GM21381 (cell line): ENCODE data around the gene SLAMF1.

Experiments used
- ATAC-seq: cut with Tn5 transposase; IDR thresholded peaks from one replicate; pipeline ENCODE4 v1.9.1; 2021; ENCODE audit warnings: mild to moderate bottlenecking, moderate library complexity; ENCODE audit not compliant: unreplicated experiment

SLAMF1 gene

DNA sequence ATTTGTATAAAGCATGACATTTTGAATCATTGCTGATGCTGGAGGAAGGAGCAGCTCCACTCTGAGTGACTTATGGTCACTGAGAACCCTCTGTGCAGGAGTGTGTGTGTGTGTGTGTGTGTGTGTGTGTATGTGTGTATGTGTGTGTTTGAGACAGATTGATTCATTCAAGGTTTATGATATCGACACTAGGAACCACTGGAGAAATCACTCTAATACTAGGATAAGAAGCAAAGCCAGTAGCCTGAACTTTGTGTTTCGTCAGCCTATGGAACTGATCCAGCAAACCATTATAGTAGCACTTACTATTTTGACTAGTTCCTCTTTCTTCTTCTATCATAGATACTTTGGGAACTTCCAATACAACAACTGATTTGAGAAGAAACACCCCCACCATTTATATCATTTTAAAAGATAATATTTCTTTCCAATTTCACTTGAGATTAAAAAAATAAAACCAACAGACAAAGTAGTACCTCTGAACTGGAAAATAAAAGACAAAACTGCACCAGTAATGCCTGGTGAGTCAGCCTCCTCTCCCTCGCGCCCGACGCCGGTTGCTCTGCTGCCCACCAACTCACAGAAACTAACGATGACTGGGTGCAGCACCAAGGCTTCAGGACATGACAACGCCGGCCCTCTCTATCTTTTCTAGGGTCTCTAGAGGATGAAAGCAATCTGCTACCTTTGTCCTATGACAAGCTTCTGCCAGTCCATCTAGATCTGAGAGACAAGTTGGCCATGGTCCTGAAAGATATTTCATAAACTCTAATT is 20.9 kb downstream of the SLAMF1 start:
- ATAC-seq: no peak

DNA sequence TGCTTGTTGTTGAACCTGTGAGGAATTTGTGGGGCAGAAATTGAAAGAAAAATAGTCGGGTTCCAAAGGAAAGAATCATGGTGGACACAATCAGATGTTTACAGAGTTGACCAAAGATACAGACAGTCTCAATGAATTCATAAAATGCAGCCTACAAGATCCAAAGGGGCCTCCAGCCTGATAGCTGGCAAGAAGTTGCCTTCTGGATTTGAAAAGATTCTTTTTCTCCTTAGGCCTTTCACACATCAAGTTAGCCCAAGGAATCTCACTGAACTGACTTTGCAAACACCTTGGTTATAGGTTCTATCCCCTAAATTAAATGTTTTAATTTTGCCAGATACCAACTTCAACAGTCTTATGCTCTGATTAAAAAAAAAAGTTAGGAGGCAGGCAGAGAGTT is 21.5 kb downstream of the SLAMF1 start:
- no peak for ATAC-seq

DNA sequence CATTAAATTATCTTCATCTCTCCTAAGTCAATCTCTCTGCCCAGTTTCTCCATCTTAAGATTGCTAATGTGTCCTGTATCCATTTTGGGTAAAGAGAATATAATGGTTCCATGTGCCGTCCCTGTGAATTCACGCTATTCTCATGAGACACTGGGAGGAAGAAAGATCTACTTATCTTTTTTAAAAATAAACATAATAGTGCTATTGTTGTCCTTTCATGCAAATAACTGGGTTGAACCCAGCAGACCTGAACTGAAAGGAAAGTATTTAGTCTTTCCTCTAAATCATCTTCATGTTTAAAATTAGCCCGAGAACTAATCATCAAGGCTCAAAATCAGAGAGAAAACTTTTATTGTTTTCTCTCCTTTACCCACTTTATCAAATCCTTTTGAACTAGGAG is 22.4 kb downstream of the SLAMF1 start:
- ATAC-seq: no peak

DNA sequence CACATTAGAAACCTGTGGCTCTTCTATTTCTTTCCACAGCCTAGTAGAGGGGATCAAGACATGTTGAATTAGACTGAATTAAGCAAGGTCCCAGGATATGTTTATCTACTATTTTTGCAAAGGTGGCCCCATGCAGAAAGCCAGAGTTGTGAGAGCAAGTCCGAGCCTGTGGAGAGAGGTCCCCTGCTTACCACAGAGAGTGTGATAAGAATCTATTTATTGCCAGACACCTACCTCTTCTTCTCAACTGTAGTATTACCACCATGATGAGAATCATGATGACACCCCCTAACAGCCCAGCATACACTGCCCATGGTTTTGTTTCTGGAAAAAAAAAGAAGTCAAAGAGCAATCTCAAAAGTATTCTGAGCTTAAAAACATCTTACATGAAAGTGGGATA is 23.0 kb downstream of the SLAMF1 start:
- no peak for ATAC-seq

DNA sequence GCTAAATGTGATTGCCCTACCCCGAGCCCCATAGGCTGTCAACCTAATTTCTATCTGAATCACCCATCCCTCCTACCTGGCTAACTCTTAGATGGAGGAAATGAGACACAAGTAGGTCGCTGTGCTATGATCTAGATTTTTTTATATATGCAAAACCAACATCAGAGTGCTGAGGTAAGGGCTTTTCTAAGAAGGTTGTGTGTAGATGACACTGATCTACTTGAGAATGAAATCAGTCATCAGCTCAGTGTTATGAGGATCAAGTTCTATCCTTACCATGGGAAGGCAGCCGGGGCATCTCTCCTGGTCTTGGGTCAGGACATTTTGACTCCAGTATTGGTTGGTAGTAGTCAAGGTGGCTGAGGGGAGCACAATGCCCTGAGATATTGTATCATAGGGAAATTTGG is 23.6 kb downstream of the SLAMF1 start:
- ATAC-seq: no peak

DNA sequence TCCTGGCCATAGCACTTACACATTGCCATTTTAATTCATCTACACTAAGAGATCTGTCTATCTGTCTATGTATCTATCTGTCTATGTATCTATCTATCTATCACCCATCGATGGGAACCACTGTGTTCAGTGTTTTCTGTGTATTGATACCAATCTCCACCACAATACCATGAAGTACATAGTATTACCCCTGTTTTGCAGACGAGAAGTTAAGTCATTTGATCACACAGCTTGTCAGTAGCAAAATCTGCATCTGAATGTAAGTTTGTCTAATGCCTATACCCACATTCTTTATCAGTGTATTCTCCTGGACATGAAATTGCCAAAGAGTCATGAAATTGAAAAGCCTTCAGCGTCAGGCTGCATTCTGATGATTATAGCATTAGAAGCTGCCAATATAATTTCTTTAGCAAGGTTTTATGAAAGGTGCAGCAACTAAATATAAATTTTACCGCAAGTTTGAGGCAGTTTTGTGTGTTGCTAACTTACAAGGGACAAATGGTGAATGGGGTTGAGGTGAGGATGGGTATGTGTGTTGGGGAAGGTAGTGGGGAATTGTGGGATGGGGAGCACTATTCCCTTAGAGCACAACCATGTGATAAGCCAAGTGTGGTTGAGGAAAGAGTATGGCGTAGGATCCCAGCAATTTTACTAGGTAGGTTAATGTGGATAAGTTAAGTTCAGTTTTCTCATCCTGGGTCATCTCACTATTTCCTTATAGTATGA is 24.2 kb downstream of the SLAMF1 start:
- ATAC-seq: no peak

DNA sequence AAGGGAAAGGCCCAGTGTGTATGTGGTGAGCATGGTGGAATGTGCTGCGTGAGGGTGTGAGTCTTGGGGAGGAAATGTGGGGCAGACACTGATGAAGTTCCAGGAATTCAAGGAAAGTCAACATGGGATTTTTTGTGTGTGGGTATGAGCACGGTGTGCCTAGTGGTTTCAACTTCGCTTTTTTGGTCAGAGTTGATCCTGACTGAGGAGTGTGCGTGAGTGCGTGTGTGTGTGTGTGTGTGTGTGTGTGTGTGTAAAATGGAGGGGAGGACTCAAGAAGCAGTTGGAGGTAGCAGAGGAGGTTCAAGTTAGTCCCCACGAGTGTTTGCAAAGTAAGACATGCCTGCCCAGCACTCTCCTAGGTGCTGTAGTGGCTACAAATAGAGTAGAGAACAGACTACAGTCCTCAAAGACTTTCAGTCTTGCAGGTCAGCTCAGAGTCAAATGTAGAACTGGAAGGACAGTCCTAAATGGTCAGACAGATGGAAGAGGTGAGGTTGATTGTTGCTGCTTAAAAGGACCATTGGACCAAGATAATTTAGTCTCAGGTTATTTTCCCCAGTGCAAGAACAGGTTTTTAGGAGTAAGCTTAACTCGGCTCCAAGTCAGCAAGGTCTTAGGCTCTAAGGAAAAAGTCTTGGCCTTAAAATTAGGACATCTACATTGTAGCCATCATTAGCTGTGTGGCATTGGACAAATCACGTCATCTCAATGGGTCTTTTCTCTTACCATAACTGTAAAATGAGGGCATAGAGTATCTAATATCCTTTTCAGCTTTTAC is 25.0 kb downstream of the SLAMF1 start:
- ATAC-seq: no peak

DNA sequence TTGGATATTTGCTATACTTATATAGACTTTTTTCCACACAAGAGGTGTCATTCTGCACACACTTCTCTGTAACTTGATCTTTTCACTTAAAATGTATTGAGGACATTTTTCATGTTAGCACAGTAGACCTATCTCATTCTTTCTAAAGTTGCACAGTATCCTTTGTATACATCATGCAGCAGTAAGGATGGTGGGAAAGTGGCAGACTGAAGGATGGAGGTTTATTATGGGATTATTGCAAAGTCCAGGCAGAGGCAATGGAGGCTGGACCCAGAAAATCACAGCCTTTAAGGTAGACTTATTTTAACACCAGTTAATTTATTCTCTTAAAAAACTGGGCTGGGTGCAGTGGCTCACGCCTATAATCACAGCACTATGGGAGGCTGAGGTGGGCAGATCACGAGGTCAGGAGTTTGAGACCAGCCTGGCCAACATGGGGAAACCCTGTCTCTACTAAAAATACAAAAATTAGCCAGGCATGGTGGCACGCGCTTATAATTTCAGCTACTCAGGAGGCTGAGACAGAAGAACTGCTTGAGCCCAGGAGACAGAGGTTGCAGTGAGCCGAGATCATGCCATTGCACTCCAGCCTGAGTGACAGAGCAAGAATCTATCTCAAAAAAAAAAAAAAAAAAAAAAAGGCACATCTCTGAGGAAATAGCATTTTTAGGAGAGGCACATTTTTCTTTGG is 25.8 kb downstream of the SLAMF1 start:
- ATAC-seq: no peak

DNA sequence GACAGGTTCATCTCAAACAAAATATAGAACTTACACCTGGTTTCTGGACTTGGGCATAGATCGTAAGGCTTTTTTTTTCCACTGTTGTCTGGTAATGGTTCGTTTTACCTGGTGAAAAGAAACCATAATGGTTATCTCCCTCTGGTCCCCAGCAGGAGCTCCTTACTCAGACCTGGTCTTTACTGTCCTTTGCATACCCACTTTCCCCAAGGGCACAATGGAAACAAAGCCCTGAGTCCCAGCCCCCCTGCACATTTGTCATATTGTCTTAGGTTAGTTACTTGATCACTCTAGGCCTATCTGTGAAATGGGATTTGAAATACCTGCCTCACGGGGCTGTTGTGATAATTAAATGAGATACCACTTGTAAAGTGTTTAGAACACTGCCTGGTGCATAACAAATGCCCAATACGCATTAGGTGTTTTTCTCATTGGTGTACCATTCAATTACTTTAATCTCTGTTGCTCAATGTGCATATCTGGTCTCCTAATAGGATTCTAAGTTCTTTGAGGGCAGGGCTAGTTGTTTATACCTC is 27.0 kb downstream of the SLAMF1 start:
- ATAC-seq: no peak

DNA sequence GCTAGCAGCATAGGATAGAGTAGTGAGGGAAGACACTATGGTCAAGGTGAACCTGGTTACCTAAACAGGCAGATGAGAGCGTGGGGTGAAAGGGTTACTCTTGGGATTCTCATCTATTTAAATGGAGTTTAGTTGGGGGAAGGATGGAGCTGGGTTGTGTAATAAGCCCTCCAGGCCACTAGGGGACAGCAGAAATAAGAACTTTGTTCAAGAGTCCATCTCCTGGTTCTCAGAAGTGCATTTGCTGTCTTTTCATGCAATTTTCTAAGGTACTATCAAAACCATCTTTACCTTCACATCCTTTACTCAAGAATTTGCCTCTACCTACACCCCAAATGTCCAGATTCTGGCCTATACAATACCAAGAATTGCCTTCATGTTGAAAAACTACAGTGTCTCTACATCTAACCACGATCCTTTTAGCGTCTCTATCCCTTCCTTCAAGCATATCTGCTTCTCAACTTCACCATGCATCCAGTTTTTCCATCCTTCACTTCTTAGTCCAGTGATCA is 28.0 kb downstream of the SLAMF1 start:
- ATAC-seq: no peak

DNA sequence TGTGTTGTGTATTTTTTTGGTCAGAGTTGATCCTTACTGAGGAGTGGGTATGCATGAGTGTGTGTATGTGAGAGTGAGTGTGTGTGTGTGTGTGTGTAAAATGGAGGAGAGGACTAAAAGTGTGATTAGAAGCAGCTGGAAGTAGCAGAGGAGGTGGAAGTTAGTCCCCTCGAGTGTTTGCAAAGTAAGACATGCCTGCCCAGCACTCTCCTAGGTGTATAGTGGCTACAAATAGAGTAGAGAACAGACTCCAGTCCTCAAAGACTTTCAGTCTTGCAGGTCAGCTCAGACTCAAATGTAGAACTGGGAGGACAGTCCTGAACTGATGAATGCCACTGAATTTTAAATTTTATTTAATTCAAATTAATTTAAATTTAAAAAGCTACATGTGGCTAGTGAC is 28.5 kb downstream of the SLAMF1 start:
- no peak for ATAC-seq

DNA sequence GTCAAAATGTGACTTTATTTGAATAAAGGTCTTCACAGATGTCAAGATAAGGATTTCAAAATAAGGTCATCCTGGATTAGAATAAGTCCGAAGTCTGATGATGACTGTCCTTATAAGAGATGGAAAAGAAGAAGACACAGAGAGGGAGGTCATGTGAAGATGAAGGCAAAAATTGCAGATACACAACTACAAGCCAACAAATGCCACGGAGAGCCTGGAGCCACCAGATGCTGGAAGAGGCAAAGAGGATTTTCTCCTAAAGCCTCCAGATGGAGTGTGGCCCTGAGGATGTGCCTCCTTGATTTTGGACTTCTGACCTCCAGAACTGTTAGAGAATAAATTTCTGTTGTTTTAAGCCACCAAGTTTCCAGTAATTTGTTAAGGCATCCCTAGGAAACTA is 31.2 kb downstream of the SLAMF1 start:
- no peak for ATAC-seq

DNA sequence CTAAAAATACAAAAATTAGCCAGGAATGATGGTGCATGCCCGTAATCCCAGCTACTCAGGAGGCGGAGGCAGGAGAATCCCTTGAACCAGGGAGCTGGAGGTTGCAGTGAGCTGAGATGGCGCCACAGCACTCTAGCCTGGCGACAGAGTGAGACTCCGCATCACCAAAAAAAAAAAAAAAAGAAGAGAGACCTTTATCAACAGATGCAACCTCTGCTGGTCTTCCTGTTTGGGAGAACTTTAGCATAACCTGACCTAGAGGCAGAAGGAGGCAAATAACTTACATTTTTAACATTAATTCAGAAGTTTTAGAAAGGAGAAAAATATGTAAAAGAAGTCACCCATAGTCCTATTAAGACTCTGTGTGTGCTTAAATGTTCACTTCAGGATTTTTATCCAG is 32.4 kb downstream of the SLAMF1 start:
- ATAC-seq: no peak

DNA sequence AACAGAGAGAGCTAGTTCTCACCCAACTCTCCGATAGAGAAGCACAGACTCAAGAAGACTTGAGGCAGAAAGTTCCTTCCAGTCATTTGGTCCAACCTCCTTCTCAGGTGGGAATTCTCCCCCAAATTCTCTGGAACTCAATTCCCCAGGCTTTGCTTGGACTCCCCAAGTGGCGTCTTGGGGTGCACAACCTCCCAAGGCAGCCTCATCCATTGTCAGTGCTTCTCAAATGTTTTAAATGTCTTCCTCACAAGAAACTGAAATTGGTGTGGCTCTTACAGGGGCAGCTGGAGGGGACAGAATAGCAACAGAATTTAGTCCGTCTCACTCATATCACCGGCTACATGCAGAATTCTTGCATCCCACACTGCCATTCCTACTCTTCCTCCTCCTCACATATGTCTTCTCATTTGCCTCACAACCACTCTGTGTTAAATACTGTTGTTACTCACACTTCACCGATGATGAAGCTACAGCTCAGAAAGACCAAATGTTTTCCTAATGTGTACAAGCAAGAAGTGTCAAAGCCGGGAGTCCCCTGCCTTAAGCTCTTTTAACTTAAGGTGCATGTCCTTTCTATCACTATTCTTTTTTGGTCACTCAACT is 34.1 kb downstream of the SLAMF1 start:
- no peak for ATAC-seq

DNA sequence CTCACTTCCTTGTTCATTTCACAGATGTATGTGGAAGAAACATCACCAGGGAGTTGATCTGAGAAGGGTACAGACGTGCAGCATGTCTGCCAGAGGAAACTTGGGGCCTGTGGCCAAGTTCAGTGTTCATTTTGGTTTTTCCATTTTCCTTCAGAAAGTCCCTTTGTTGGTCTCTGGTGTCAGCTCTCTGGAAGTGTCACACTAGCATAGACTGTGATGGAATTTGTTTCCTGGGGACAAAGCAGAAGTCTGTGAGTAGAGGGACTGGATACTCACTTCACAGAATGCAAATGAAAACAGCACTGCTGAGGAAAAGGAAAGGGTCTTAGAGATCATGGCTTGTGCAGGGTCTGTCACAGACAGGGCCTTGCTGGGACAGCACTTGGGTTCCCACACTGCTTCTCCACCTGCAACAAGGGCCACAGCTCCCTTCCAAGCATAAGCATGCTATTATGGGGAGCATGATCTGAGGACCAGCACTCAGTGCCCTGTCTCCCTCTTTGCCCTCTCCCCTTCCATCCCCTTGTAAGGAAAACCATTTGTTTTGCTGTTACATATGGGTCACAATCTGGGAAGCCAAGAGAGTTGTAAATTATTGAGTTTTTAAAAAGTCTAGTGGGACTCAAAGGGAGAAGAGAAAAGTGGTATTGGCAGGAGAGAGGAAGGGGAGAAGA is 36.1 kb downstream of the SLAMF1 start:
- no peak for ATAC-seq

DNA sequence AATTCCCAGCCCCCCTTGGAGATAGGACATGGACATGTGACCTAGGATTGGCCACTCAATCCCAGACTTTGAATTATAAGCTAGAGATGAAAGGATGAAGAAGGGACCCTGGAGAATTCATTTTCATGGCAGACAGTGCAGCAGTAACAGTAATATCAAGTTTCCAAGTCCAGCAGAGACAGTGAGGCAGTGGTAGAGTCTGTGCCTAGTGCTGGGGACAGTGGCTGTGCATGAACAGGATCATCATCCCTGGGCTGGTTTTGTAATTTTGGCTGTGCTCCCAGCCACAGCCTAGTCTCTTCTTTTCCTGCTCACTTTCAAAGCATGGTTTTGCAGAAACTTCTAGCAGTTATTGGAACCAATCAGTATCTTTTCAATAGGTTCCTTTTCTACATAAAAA is 37.9 kb downstream of the SLAMF1 start:
- ATAC-seq: no peak

DNA sequence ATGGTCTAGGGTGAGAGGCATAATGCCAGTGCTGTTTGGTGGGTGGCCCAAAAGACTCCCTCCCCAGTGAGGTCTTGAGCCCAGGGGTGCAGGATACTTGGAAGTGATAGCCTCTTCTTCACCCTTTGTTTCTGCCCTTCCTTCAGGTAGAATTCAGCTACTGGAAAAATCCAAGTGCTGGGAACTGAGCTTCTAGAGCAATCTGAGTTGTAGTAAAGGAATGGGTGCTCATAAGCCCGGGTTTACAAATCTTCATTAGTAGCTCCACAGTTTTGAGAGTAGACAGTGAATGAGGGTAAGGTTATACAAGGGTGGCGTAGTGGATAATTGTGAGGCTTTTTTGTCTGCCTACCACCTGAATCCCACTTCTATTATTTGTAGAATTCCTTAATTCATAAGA is 38.3 kb downstream of the SLAMF1 start:
- ATAC-seq: no peak

DNA sequence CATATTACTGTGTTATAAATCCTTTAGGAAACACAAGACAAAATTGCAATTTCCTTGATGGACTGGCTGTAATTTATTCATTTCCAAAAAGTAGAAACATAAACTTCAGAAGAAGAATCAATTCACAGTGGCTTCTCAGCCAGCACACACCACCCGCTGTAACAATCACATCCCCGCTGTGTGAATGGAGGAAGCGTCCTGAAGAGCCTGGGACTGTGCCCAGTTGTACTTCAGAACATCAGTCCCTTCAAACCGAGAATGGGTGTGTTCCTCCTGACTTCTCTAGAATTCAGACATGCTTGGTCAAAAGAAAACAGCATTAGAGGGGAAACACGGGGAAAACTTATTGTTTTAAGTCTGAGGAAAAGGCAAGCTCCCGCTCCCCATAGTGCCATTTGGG is 38.8 kb downstream of the SLAMF1 start:
- ATAC-seq: no peak

DNA sequence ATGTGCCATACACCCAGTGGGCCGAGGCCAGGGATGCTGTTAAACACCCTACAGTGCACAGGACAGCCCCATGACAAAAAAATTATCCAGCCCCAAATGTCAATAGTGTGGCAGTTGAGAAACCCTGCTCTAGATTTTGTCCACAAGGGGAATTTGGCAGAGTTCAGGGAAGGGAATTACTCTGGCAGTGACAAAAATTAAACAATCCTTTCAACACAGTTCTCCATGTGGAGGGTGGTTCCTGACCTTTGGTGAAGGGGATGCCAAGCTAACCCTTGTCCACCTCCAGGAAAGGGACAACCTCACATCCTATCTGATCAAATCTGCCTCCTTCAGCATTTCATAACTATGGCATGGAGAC is 39.2 kb downstream of the SLAMF1 start:
- ATAC-seq: peak; percentile 9
